ENCODE measurements around the gene ZNF474.

Gene ZNF474

DNA sequence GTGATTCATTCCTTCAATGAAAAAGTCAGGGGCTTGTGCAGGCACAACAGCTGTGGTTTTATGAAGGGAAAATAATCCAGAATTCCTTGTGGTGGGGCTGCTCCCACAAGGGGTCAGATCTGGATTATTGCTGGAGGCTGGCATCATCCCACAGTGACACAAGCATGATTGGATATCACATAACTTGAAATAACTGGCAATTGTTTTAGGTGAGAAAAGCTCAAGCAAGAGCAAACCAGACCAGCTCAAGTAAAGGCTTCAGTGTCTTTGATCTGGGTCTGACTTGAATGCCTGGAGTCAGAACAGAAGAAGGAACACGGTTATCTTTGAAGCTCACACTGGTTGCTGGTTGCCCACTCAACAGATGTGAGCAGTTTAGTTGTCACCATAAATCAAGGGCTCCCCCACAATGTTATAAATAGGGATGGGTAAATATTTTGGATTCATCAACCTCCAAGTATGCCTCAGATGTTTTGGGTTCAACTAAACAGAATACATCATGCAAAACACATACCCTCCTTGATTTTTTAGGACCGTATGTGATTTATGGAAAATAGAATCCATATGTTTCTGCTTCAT lies 3.1 kb upstream of the ZNF474 start:
- no peak for DNase-seq (ENCODE audit: low read depth)
- TF ChIP-seq, protein P1, sequence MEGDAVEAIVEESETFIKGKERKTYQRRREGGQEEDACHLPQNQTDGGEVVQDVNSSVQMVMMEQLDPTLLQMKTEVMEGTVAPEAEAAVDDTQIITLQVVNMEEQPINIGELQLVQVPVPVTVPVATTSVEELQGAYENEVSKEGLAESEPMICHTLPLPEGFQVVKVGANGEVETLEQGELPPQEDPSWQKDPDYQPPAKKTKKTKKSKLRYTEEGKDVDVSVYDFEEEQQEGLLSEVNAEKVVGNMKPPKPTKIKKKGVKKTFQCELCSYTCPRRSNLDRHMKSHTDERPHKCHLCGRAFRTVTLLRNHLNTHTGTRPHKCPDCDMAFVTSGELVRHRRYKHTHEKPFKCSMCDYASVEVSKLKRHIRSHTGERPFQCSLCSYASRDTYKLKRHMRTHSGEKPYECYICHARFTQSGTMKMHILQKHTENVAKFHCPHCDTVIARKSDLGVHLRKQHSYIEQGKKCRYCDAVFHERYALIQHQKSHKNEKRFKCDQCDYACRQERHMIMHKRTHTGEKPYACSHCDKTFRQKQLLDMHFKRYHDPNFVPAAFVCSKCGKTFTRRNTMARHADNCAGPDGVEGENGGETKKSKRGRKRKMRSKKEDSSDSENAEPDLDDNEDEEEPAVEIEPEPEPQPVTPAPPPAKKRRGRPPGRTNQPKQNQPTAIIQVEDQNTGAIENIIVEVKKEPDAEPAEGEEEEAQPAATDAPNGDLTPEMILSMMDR (IDR thresholded peaks at IDR 0.05; ENCODE audit: control insufficient read depth, extremely low read depth, insufficient read depth), result no peak
- H3K4me3 ChIP-seq (ENCODE audit: low read depth, low read length), result no peak overlapping the region

DNA sequence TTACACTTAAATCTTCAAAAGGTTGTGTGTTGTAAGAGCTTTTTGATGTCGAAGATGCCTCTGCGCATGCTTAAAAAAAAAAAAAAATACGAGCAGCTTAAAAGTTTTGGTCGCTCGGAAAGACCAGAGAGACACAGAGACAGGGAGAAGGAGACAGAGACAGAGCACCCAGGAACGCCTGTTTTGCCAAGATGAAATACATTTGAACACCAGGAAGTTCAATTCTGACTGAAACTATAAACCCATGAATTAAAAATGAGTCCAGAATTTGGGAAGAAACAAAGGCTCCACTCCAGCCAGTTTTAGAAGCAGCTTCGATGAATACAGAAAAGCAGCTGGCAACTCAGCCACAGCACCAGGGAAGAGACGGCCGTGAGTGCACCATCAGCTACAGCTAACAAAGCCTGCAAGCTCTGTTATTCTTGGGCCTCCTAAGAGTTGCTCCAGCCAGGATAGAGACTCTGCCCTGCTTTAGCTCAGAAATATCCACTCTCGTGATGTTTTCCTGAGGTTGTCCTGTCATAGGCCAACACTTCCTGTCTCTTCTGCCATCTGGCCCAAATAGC lies 2.5 kb upstream of the ZNF474 start:
- TF ChIP-seq, protein P1 (IDR thresholded peaks at IDR 0.05; ENCODE audit: control insufficient read depth, extremely low read depth, insufficient read depth), result no peak
- no peak for DNase-seq (ENCODE audit: low read depth)
- H3K4me3 ChIP-seq (ENCODE audit: low read depth, low read length), result no peak overlapping the region

GRCh38 chr5:122130152-122130551 lies 806 bp downstream of the ZNF474 start:
- no peak for DNase-seq (ENCODE audit: low read depth)
- TF ChIP-seq, protein P1 (IDR thresholded peaks at IDR 0.05; ENCODE audit: control insufficient read depth, extremely low read depth, insufficient read depth), result no peak
- H3K4me3 ChIP-seq (ENCODE audit: low read depth, low read length), result no peak overlapping the region

DNA sequence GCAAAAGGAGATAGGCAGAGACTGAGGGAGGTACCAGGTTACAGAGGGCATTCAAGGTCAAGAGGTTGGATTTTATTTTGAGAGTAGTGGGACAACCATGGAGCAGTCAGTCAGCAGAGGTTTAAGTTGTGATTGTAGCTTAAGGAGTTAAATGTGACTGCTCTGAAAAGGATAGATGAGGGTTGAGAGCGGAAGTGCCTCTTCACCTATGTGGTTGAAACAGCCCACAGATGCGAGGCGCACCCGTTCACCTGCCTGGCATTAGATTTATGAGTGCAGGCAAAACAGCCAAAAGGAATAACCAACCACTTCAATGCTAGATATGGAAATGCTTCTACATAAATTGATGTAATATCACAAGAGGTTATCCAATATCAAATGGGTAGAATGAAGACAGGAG lies 8.4 kb downstream of the ZNF474 start:
- H3K4me3 ChIP-seq (ENCODE audit: low read depth, low read length), result no peak overlapping the region
- TF ChIP-seq, protein P1 (IDR thresholded peaks at IDR 0.05; ENCODE audit: control insufficient read depth, extremely low read depth, insufficient read depth), result no peak
- DNase-seq (ENCODE audit: low read depth), result no peak

- H3K4me3 ChIP-seq (ENCODE audit: low read depth, low read length), result no peak overlapping the region
- DNase-seq (ENCODE audit: low read depth), result no peak
- TF ChIP-seq, protein P1 (IDR thresholded peaks at IDR 0.05; ENCODE audit: control insufficient read depth, extremely low read depth, insufficient read depth), result no peak
Observed at GRCh38 chr5:122138356-122138755, 9.0 kb downstream of the ZNF474 start.

- DNase-seq (ENCODE audit: low read depth), result no peak
- TF ChIP-seq, protein P1 (IDR thresholded peaks at IDR 0.05; ENCODE audit: control insufficient read depth, extremely low read depth, insufficient read depth), result no peak
- H3K4me3 ChIP-seq (ENCODE audit: low read depth, low read length), result no peak overlapping the region
Observed at GRCh38 chr5:122140900-122141299, 11.6 kb downstream of the ZNF474 start.

DNA sequence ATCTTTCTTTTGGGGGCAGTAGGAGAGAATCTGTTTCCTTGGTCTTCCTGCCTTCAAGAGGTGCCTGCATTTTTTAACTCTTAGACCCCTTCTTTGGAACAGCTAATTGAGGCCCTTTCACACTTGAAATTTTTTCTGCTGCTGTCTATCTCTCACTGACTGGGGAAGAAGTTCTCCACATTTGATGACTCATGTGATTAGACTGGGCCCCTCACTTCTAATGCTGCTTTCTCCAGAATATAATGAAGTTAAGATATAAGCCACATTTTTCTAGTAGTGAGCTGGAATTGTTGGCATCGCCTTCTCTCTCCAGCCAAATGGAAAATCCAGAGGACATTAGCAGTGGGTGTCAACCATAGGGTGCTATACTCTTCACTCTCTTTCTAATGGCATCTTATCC lies 12.4 kb downstream of the ZNF474 start:
- no peak for DNase-seq (ENCODE audit: low read depth)
- H3K4me3 ChIP-seq (ENCODE audit: low read depth, low read length), result no peak overlapping the region
- TF ChIP-seq, protein P1 (IDR thresholded peaks at IDR 0.05; ENCODE audit: control insufficient read depth, extremely low read depth, insufficient read depth), result no peak

All from LNCaP clone FGC (cell line).